RWPE1 (cell line): ENCODE data around the gene SLC26A4.
A peak's percentile ranks its signal among the peaks of the same experiment; 100 is the strongest.

Experiments used
- CTCF ChIA-PET: fragments of 350-600 bp; sonication (Branson Sonifier 250); formaldehyde crosslinking; extraction: SDS; loops from one replicate; lab custom pipeline; 2021; lab: Yijun Ruan, JAX
- POLR2A ChIA-PET: fragments of 400-600 bp; formaldehyde crosslinking; extraction: SDS; loops from one replicate; lab custom pipeline; 2020; ENCODE audit warnings: antibody characterized with exemption; ENCODE audit not compliant: low non-redundant PET; lab: Yijun Ruan, JAX
- DNase-seq: peaks from one replicate; pipeline ENCODE4 v3.0.0; 2012; ENCODE audit warnings: low spot score
- H3K27ac ChIP-seq: fragments of 450-650 bp; 2 replicates; pipeline ENCODE4 v1.5.1; 2017
- TF ChIP-seq, protein P1 (sequence below): fragments of 450-650 bp; conservative IDR thresholded peaks from 2 replicates; pipeline ENCODE4 v1.5.1; 2017; ENCODE audit warnings: low read depth, mild to moderate bottlenecking

The SLC26A4 gene

DNA sequence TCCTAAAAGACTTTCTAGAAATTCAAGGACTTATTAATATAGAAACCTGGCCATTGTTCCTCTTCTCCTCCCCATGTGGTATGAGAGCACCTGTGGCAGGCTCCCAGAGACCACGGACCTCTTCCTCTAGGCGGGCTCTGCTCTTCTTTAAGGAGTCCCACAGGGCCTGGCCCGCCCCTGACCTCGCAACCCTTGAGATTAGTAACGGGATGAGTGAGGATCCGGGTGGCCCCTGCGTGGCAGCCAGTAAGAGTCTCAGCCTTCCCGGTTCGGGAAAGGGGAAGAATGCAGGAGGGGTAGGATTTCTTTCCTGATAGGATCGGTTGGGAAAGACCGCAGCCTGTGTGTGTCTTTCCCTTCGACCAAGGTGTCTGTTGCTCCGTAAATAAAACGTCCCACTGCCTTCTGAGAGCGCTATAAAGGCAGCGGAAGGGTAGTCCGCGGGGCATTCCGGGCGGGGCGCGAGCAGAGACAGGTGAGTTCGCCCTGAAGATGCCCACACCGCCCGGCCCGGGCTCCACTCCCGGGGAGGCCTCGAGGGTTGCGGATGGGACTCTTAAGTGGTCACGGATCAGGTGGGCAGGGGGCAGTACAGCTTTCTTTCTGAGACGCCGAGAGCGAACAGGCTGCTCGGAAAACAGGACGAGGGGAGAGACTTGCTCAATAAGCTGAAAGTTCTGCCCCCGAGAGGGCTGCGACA is at the start of gene SLC26A4:
TSS of gene SLC26A4 (plus strand) at position 448 of the 700 bp plus-strand sequence. CDS start 814 bp downstream, outside the sequence.
- no peak within 1 kb of the TSS for H3K27ac ChIP-seq

DNA sequence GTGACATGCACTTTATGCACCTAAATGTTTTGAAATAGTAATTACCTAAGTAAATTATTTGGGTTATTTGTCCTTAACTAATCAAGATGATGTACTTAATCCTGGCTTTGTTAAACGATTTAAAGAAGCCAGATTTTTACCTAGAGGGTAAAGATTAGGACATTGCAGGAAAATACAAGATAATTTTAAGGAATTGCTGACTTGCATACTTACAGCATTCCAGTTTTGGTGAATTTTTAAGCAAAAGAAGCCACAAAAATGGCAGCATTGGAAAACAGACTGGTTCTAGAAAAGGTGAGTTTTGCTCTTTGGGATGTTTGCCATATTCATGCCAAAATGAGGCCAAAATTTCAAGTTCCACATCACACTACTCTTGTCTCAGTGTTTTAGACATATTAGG is 47.2 kb upstream of the SLC26A4 start:
- H3K27ac ChIP-seq, result no peak overlapping the region
- TF ChIP-seq, protein P1, sequence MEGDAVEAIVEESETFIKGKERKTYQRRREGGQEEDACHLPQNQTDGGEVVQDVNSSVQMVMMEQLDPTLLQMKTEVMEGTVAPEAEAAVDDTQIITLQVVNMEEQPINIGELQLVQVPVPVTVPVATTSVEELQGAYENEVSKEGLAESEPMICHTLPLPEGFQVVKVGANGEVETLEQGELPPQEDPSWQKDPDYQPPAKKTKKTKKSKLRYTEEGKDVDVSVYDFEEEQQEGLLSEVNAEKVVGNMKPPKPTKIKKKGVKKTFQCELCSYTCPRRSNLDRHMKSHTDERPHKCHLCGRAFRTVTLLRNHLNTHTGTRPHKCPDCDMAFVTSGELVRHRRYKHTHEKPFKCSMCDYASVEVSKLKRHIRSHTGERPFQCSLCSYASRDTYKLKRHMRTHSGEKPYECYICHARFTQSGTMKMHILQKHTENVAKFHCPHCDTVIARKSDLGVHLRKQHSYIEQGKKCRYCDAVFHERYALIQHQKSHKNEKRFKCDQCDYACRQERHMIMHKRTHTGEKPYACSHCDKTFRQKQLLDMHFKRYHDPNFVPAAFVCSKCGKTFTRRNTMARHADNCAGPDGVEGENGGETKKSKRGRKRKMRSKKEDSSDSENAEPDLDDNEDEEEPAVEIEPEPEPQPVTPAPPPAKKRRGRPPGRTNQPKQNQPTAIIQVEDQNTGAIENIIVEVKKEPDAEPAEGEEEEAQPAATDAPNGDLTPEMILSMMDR, result no peak
- ChIA-PET POLR2A (no interaction called here), CTCF (no interaction called here)
- no peak for DNase-seq

More for the DNA sequence above, at the start of gene SLC26A4:
- no peak for DNase-seq
- CTCF ChIA-PET, result no interaction called here
- TF ChIP-seq, protein P1, result no peak
- POLR2A ChIA-PET, result no interaction called here

DNA sequence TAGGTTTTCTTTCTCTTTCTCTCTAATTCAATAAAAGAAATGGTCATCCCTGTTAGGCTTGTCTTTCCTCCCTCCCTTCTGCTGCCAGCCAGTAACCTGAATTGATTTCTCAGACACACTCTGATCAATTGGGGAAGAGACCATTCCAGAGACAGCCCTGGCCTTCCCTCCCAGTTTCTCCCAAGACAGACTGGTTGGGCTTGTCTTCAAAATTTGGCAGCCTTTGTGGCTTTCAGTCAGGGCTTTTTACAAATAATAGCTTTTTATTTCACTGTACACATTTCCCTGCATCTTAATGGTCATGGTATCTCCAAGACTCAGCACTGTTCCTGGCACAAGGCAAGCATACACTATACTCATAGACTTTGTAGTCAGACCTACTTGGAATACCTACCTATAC is 46.7 kb upstream of the SLC26A4 start:
- H3K27ac ChIP-seq, result no peak overlapping the region
- ChIA-PET POLR2A (no interaction called here), CTCF (no interaction called here)
- TF ChIP-seq, protein P1, result no peak
- no peak for DNase-seq

DNA sequence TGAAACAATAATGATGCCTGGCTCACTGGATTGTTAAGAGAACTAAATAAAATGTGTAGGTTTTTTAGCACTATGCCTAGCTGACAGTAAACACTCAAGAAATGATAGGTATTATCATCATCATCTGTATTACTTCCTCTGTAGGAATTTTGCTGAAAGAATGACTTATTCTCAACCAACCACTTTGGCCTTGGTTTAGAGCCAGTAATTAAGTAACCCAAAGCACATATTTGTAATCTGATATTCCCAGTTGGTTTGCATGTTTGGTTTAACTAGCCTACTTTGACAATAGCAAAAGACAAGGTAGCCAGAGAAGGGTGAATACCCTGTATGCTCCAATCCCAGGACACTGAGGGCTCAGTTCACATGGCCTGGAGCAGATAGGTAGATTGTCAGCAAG is 46.2 kb upstream of the SLC26A4 start:
- POLR2A ChIA-PET, result no interaction called here
- TF ChIP-seq, protein P1, result no peak
- peak; percentile 13 for DNase-seq
- H3K27ac ChIP-seq, result no peak overlapping the region
- CTCF ChIA-PET, result no interaction called here

DNA sequence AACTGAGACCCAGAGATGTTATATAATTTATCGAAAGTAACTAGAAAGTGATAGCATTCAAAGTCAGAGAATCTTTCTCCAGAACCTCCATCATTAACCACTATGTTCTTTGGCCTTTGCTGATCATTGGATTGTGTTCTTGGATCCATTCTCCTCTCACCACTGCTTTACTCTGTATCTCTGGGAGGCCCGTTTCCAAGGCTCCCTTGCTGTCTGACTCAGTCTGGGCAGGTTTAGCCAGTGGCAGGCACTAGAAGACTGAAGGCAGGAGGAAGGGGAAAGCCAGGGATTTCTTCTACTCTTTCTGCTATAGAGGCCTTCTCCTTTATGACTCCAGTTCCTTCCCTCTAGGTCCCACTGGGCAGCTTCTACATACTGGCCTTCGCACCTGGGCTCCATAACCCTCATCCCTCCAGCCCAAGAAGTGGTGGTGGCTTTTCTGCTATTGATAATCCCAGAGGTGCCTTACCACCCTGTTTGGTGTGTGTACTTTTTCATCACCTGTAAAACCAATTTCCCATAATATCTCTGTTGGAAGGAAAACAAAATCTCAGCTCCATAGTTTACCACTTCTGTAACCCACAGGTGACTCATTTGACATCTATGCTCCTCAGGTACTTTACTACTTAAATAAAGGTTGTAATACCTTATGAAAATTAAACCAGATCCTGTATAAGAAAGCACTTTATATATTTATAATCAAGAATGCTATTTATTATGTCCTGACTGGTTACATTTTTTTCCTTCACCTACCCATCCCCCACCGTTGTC is 44.5 kb upstream of the SLC26A4 start:
- H3K27ac ChIP-seq, result no peak overlapping the region
- TF ChIP-seq, protein P1, result no peak
- CTCF ChIA-PET, result no interaction called here
- DNase-seq, result no peak
- POLR2A ChIA-PET, result no interaction called here

DNA sequence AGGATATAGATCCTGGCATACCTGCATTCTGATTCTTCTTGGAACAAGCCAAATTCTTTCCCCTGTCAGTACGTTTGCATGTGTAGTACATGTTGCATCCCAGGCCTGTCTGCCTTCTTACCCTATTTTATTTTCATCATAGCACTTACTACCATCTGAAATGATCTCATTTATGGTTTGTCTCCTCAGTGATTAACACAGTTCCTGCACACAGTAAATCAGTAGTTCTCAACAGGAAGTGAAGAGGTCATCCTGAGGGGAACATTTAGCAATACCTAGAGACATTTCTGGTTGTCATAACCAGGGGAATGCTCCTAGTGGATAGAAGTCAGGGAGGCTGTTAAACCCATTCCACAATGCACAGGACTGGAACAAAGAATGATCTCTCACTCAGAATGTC is 38.2 kb upstream of the SLC26A4 start:
- DNase-seq, result peak; percentile 38
- POLR2A ChIA-PET, result no interaction called here
- H3K27ac ChIP-seq, result no peak overlapping the region
- CTCF ChIA-PET, result no interaction called here
- TF ChIP-seq, protein P1, result no peak
